ENCODE measurements around the gene SP6.

The SP6 gene

DNA sequence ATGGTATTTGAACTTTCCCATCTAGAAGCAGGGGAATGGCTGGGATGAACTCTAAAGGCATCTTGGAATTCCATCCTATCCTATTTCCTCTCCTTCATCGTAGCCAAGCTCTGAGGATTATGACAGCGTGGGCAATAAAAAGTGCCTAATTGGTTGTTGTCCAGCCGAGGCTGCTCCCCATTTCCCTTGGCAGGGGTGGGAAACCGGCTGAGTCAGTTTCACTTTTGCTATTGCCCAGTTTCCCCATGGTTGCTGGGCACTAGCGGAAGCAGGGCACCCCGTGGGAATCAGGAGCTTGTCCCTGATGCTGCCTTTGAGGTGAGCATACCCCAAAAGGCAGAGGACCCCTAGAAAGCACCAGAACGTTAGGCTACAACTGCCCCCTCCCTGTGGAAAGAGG is 31.3 kb upstream of the SP6 start:
- Mint-ChIP-seq H3K27ac (no peak overlapping the region), H3K4me1 (peaks cover 47% of the 10 kb centered on the region), H3K27me3 (ENCODE audit: low read depth) (peaks cover 53% of the 10 kb centered on the region), H3K4me3 (no peak overlapping the region), H3K9me3 (no peaks in the 10 kb centered on the region), H3K36me3 (ENCODE audit: low read depth) (no peaks in the 10 kb centered on the region)
- TF ChIP-seq, protein P1, sequence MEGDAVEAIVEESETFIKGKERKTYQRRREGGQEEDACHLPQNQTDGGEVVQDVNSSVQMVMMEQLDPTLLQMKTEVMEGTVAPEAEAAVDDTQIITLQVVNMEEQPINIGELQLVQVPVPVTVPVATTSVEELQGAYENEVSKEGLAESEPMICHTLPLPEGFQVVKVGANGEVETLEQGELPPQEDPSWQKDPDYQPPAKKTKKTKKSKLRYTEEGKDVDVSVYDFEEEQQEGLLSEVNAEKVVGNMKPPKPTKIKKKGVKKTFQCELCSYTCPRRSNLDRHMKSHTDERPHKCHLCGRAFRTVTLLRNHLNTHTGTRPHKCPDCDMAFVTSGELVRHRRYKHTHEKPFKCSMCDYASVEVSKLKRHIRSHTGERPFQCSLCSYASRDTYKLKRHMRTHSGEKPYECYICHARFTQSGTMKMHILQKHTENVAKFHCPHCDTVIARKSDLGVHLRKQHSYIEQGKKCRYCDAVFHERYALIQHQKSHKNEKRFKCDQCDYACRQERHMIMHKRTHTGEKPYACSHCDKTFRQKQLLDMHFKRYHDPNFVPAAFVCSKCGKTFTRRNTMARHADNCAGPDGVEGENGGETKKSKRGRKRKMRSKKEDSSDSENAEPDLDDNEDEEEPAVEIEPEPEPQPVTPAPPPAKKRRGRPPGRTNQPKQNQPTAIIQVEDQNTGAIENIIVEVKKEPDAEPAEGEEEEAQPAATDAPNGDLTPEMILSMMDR (IDR thresholded peaks at IDR 0.05; ENCODE audit: unreplicated experiment in 3 of 3), result no peak

DNA sequence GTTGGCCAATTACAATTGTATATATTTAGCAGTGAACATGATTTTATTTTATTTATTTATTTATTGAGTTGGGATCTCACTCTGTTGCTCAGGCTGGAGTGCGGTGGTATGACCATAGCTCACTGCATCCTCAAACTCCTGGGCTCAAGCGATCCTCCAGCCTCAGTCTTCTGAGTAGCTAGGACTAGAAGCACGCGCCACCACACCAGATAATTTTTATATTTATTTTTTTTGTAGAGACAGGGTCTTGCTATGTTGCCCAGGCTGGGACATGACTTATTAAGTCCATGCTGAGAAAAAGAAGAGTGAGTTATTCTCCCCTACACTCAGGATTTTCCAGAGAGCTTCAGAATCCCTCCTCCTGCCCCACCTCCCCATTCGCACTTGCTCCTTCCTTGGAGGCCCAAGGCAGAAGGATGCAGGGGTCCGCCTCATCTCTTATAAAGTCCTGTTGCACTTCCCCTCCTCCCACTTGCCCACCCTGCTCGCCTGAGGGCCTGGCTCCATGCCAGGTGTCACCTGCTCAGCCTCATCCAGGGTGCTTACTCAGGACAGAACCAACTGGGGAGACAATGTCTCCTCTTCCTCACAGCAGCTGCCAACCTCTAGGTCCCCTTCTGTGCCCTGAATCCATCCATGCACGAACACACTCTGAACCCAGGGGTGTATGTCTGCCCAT is 29.0 kb upstream of the SP6 start:
- Mint-ChIP-seq H3K4me3 (no peak overlapping the region), H3K4me1 (peaks cover 51% of the 10 kb centered on the region), H3K9me3 (no peaks in the 10 kb centered on the region), H3K27me3 (ENCODE audit: low read depth) (peaks cover 64% of the 10 kb centered on the region), H3K36me3 (ENCODE audit: low read depth) (no peaks in the 10 kb centered on the region), H3K27ac (no peak overlapping the region)
- TF ChIP-seq, protein P1 (IDR thresholded peaks at IDR 0.05; ENCODE audit: unreplicated experiment in 3 of 3), result no peak

DNA sequence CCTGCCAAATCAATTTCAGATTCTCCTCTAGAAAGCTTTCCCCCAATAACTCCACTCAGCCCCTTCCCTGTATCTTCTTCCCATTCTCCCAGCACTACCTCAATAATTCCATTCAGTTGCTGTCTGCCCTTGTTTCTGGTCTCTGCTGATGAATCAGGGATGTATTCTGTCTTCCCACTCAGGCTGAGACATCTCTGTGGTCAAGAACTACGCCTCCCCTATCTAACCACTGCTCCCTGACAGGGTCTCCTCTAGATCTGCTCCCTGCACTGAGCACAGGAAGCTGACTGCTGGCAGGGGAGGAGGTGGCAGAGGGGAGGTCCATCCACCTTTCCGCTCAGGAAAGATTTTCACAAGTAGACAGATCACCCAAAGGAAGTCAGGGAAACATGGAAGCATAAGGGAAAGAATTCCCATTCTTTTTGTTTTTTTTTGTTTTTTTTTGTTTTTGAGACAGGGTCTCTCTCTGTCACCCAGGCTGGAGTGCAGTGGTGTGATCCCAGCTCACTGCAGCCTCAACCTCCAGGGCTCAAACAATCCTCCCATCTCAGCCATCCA is 28.1 kb upstream of the SP6 start:
- no peaks in the 10 kb centered on the region for H3K9me3 Mint-ChIP-seq
- TF ChIP-seq, protein P1 (IDR thresholded peaks at IDR 0.05; ENCODE audit: unreplicated experiment in 3 of 3), result no peak
- H3K27me3 Mint-ChIP-seq (ENCODE audit: low read depth), result peaks cover 66% of the 10 kb centered on the region
- H3K4me1 Mint-ChIP-seq, result peaks cover 49% of the 10 kb centered on the region
- H3K36me3 Mint-ChIP-seq (ENCODE audit: low read depth), result no peaks in the 10 kb centered on the region
- H3K4me3 Mint-ChIP-seq, result peak overlapping the region in 1 of 3 experiments; percentile 0
- peak overlapping the region in 1 of 3 experiments; percentile 50 for H3K27ac Mint-ChIP-seq

DNA sequence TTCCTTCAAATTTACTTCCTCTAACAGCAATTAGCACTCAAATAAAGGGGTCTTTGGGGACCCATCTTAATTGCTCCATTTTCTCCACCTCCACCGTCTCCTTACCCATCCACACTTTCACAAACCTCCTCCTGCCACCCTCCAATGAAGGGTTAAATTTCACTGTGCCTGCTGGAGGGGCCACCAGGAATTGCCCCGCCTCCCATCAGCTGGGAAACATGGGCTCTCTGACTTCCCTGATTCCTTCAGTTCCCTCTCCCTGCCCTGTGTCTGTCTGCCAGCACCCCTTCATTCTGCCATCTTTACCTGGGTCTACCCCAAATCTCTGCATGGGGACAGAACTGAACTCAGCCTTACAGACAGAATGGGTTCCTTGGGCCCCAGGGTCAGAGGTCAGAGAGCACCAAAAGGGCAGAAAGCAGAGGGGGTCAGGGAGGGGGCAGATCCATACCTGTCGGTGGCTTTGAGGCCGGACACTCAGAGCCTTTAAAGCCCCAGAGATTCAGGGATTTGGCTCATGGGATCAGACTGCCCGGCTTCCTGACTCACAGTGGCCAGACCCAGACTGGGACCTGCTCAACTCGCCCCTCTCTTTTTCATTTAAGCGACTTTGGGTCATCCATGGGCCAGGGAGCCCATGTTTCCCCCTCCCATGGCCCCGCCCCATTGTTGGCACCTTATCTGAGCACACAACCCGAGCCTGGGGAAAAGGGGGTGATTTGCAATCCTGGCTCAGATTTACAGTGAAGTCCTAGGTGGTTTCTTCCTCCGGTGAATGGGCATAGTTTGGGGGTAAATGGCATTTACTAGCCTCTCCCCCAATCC is 27.5 kb upstream of the SP6 start:
- Mint-ChIP-seq H3K9me3 (no peaks in the 10 kb centered on the region), H3K27me3 (ENCODE audit: low read depth) (peaks cover 66% of the 10 kb centered on the region), H3K27ac (peak overlapping the region in 1 of 3 experiments; percentile 50), H3K36me3 (ENCODE audit: low read depth) (no peaks in the 10 kb centered on the region), H3K4me1 (peaks cover 44% of the 10 kb centered on the region), H3K4me3 (no peak overlapping the region)
- TF ChIP-seq, protein P1 (IDR thresholded peaks at IDR 0.05; ENCODE audit: unreplicated experiment in 3 of 3), result no peak

DNA sequence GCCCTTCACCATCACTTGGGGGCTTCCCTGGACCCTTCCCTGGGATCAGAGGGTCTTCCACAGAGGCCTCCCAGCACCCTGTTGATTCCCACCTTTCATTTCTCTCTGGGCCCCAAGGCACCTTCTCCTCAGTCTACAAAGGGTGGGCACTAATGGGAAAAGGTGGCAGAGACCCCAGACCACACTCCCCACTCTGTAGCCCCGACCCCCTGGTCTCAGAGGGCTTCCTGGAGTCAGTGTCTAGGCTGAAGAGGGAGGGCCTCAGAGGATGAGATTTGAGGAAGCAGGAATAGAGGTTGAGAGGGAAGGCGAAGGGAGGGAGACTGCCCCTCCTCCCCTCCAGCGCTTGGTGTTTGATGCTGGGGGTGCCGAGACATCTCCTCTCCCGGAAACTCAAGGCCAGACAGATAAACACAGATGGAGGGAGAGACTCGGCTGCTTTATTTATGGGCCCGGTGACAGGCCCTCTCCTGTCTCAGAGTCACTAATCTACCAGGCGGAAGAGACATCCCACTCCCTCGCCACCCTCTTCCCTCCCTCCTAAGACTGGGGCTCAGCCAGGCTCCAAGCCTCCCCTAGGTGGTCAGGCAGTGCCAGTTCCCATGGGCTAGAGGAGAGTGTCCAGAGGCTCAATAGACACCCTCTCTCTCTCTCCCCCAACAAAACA is 26.5 kb upstream of the SP6 start:
- peak overlapping the region in 1 of 3 experiments; percentile 20 for H3K27ac Mint-ChIP-seq
- peaks cover 68% of the 10 kb centered on the region for H3K27me3 Mint-ChIP-seq (ENCODE audit: low read depth)
- TF ChIP-seq, protein P1 (IDR thresholded peaks at IDR 0.05; ENCODE audit: unreplicated experiment in 3 of 3), result no peak
- peaks cover 47% of the 10 kb centered on the region for H3K4me1 Mint-ChIP-seq
- peak overlapping the region in 1 of 3 experiments; percentile 10 for H3K4me3 Mint-ChIP-seq
- no peaks in the 10 kb centered on the region for H3K9me3 Mint-ChIP-seq
- no peaks in the 10 kb centered on the region for H3K36me3 Mint-ChIP-seq (ENCODE audit: low read depth)

Data from nephron (organoid).